HG02884 (cell line): ENCODE results near the gene TMEM52.

ENCODE experiments used
- ATAC-seq: cut with Tn5 transposase; IDR thresholded peaks from one replicate; pipeline ENCODE4 v1.9.1; 2021; ENCODE audit warnings: mild to moderate bottlenecking, moderate library complexity; ENCODE audit not compliant: unreplicated experiment

TMEM52 gene

DNA sequence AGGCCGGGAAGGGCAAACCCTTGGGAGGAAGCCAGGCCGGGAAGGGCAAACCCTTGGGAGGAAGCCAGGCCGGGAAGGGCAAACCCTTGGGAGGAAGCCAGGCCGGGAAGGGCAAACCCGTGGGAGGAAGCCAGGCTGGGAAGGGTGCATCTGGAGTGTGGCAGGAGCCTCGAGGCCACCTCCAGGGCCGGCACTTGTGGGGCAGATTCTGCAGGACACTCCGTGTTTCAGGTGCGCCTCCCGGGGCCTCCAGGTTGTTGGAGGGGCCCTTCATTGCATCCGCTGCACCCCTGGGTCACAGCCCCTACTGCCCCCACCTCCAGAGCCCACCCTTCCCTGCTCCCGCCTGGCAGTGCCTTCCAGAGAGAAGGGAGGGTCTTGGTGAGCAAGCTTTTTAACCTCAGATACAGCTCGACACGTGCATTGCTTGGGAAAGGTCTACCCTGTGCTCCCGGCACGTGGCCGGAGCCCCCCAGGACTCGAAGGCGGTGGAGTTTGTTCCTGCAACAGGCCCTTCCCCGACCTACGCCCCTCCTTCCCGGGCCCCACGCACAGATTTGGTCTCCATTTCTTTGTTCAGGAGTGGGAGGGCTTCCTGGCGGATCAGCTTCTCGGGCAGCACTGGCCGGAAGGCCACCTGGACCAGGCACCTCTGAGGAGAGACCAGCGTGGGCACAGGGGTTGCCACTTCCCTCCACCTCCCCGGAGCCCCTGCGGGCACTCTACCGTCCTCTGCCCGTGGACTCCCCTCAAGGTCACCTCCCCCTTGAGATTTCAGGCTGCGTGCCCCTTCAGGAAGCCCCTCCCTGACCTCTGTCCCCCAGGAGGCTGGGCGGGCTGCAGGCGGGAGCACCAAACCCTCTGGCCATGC is 9.4 kb upstream of the TMEM52 start:
- no peak for ATAC-seq

DNA sequence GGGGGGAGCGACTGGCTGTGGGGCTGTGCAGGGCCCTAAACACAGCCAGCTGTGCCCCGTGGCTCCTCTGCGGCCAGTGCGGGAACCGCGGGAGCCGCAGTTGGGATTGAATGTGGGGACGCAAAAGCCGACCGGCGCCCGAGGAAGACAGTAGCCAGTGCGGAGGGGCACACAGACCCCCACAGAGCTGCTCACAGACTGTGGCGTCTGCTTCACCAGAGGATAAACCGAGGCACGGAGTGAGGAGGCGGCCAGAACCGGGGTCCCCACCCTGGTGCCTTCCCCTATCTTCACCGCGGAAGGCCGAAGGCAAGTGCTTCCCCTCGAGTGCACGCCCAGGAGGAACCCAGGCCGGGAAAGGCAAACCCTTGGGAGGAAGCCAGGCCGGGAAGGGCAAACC is 8.7 kb upstream of the TMEM52 start:
- no peak for ATAC-seq

GRCh38 chr1:1926886-1927660 is 8.0 kb upstream of the TMEM52 start:
- no peak for ATAC-seq

DNA sequence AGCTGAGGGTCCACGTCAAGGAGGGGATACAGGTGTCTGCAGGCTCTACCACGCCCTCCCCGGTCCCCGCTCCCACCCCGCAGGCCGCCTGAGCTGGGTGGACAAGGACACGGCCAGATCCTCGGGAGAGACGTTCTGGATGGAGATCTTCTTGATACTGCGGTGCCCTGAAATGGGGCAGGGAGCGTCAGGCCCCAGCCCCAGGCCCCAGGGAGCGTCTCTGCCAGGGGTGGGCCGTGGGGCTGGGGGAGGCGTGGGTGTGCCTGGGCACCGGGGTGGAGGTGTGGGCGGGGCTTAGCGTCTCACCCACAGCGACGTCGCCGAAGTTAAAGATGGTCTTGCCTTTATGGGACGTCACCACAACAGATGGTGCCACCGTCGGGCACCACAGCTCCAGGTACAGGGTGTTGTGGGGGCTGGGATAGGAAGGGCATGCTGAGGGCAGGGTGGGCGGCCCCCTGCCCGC is 7.3 kb upstream of the TMEM52 start:
- ATAC-seq, result no peak

GRCh38 chr1:1925437-1926345 is 6.6 kb upstream of the TMEM52 start:
- no peak for ATAC-seq

DNA sequence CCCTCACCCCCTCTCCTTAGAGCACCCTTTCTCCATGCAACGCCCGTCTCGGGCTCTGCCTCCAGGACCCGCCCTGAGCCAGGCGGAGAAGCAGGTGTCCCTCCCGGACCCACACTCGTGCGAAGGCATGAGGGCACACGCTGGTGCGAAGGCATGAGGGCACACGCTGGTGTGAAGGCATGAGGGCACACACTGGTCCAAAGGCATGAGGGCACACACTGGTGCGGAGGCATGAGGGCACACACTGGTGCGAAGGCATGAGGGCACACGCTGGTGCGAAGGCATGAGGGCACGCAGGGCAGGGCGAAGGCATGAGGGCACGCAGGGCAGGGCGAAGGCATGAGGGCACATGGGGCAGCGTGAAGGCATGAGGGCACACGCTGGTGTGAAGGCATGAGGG is 5.8 kb upstream of the TMEM52 start:
- ATAC-seq, result no peak

- ATAC-seq, result no peak
Observed at GRCh38 chr1:1924386-1924785, 5.3 kb upstream of the TMEM52 start.

DNA sequence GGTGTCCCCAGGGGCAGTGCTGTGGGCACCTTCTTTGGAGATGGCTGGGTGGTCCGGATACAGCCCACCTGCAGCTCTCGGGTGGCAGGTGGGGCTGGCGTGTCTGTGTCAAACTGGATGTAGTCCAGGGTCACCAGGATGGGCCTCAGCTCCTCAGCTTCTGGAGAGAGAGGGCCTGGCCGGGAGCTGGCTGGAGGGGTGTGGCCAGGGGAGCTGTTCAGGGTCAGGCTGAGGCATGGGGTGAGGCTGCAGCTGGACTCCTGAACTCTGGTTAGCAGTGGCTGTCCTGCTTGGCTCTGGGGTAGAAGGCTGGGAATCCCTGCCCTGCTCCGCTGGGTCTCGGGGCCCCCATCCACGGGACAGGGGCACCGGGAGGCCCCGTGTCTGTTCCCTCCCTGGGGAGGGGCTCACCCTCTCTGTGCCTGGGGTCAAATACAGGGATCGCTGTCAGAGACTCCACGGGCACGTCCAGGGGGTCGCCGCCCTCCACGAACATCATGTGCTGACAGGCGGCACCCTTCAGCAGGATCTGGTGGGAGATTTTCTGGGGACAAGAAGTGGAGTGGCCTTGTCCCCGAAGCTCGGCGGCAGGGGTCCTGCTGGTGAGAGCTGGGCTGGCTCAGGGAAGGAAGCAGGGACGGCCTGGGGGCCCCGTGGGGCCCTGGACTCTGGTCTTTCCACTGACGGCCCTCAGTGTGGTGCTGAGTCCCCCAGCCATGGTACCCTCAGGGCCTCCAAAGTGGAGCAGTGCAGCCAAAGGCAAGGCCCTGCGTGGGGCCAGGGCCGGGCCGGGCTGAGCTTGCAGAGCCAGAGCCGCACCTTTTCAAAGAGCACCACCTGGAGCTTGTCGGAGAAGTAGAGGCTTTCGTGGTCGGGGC is 4.1 kb upstream of the TMEM52 start:
- no peak for ATAC-seq

GRCh38 chr1:1922702-1922955 is 3.5 kb upstream of the TMEM52 start:
- no peak for ATAC-seq

DNA sequence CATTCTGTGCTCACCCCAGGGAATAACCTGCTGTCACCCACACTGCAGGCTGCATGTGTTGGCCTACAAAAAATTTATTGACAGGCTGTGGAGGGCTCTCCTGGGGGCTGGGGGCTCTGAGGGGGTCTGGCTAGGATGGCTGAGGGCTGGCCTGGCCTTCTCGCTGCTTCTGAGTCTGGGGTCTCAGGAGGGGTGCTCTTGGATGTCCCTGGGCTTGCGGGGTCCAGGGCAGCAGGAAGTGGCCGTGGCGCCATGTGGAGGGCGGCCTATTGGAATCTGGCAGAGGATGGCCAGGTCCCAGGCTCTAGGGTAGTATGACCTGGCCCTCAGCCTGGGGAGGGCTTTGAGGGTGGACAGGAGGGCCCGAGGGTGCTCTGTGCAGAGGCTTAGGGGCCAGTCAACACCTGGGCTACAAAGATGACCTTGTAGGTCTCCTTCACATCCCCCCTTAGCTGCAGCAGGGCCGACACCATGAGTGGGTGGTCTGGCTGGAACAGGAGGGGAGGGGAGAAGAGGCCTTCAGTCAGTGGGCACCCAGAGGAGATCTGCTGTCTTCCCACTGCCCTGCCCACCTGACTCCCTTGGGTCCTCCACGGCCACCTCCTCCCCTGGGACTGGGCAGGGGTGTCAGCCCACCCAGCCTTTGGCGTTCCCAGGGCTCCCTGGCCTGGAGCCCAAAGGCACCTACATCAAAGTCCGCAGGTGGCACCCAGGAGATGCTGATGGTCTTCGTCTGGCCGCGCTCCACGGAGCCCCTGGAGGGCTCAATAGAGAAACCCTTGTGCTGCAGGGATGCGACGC is 3.0 kb upstream of the TMEM52 start:
- no peak for ATAC-seq

- no peak for ATAC-seq
Observed at GRCh38 chr1:1921459-1921862, 2.4 kb upstream of the TMEM52 start.

GRCh38 chr1:1920608-1921458 is 1.8 kb upstream of the TMEM52 start:
- ATAC-seq, result no peak

DNA sequence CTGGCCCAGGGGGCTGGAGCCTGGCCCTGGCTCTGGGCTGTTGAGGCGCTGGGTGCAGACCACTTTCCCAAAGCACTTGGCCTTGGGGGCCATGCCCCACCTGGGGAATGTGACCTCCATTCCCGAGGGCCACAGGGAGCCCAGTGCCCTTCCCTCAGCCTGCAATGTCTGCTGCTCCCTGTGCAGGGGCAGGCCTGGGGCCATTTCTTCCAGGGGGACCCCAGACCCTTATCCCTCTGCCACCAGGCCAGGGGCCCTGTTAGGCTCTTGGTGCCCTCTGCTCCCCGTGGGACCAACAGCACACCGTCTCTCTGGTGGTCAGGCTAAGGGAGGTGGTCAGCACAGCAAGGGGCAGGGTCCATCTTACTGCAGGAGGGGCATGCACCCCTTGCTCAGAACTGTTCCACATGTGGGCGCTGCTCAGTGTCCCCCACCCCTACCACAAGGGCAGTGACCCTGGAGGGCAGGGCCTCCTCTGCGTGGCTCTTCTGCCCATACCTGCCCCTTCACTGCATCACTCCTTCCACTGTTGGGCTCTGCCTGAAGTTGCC is 1.1 kb upstream of the TMEM52 start:
- no peak for ATAC-seq

DNA sequence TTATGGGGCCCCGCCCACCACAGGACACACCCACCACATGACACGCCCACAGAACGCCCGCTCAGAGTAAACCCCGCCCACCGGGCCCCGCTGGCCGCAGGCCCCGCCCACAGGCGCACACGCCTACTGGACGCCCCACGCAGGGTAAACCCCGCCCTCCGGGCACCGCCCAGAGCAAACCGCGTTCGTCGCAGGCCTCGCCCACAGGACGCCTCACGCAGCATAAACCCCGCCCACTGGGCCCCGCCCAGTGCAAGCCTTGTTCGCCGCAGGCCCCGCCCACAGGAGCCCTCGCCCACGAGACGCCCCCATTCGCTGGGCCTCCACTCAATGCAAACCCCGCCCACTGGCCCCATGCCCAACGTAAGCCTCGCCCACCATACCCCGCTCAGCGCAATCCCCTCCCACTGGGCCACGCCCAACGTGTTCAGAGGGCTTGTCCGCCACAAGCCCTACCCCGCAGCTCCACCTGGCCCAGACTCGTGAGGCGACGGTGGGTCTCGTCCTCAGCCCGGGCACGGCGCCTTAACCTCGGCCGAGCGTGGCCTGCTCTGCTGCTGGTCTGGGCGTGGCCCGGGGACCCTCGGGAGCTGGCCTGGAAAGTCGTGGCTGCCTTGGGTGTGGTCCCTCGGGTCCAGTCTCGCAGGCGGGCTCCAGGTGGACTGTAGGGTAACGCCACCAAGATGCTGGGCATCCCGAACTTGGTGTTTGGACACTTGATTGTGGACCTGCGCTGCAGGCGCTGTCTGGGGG is 401 bp upstream of the TMEM52 start:
- peak; percentile 71 for ATAC-seq

DNA sequence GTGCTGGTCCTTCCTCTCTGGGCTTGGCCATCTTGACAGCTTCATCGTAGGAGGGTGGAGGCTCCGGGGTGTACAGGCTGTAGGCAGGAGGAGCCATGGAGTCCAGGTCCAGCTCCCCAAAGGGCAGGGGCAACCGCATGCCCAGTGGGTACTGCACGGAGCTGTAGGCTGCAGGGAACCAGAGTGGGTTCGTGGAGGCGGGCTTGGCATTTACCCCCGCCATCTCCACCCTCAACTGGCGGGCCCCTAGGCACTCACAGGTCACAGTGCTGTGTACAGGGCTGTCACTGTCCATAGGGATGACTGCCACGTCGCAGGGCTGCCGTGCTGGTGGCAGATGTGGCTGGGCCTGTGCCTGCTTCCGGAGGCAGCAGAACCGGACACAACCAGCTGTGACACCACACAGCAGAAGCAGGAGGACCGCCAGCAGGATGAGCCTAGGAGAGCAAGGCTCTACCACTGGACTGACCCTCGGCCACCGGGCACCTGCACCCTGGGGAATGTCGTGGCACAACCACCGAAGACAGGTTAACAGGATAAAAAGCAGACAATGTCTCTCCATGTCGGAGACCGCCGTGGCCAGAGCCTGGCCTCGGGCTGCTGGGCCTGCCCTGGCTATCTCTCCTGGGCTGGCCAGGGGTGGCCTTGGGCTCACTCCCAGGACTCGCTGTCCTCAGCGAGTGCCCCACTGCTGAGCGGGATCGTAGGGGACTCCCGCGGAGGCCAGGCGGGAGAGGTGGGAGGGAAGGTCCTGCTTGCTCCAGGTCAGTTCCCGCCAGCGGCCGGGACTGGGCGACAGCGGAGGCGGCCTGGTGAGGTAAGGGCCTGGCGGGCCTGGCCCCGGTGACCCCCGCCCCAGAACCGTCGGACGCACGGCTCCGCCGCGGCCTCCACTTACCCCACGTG is 831 bp downstream of the TMEM52 start:
- no peak for ATAC-seq

- no peak for ATAC-seq
Observed at GRCh38 chr1:1917304-1917976, 1.6 kb downstream of the TMEM52 start.
